Measurements from ENCODE around the gene ARPIN.

DNA sequence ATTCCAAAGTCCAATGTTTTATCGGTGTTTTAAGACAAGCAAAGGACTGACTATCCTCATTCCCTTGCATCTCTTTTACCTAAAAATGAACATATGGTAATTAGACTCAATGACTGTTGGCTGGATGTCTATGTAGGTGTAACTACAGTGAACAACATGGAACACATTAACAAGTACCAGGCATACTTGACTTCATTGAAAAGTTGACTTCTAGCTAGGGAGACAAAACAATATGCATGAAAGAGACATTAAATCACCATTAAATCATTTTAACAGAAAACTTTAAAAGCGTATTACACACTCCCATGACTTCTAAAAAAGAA is 63.8 kb downstream of the ARPIN start:
- TF ChIP-seq, protein P1, sequence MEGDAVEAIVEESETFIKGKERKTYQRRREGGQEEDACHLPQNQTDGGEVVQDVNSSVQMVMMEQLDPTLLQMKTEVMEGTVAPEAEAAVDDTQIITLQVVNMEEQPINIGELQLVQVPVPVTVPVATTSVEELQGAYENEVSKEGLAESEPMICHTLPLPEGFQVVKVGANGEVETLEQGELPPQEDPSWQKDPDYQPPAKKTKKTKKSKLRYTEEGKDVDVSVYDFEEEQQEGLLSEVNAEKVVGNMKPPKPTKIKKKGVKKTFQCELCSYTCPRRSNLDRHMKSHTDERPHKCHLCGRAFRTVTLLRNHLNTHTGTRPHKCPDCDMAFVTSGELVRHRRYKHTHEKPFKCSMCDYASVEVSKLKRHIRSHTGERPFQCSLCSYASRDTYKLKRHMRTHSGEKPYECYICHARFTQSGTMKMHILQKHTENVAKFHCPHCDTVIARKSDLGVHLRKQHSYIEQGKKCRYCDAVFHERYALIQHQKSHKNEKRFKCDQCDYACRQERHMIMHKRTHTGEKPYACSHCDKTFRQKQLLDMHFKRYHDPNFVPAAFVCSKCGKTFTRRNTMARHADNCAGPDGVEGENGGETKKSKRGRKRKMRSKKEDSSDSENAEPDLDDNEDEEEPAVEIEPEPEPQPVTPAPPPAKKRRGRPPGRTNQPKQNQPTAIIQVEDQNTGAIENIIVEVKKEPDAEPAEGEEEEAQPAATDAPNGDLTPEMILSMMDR (conservative IDR thresholded peaks at IDR 0.05; ENCODE audit: low read length): no peak
- TF ChIP-seq EZH2phosphoT487 (IDR thresholded peaks at IDR 0.05; ENCODE audit: borderline replicate concordance, low read depth, low read length): no peak

All from OCI-LY7 (cell line).